LNCaP clone FGC (cell line): ENCODE data around the gene POMC.

Experiments
- DNase-seq: peaks from one replicate; pipeline ENCODE4 v3.0.0-alpha.2; 2011; ENCODE audit warnings: low read depth
- H3K4me3 ChIP-seq: 2 replicates; pipeline ENCODE4 v1.5.1; 2011; ENCODE audit warnings: mild to moderate bottlenecking, low read depth, low read length, control low read depth
- CTCF ChIP-seq: IDR thresholded peaks from 2 replicates; pipeline ENCODE4 v1.5.1; 2012; ENCODE audit warnings: mild to moderate bottlenecking; ENCODE audit not compliant: control insufficient read depth, insufficient read depth; ENCODE audit errors: extremely low read depth

POMC gene

GRCh38 chr2:25116956-25117355 lies 51.4 kb downstream of the POMC start:
- DNase-seq = no peak
- no peak overlapping the region for H3K4me3 ChIP-seq
- no peak for TF ChIP-seq CTCF

- no peak for DNase-seq
- TF ChIP-seq CTCF = no peak
- H3K4me3 ChIP-seq = no peak overlapping the region
These were observed 52.5 kb downstream of the POMC start for GRCh38 chr2:25115902-25116301.

- TF ChIP-seq CTCF = no peak
- DNase-seq = no peak
- H3K4me3 ChIP-seq = no peak overlapping the region
These were observed 53.0 kb downstream of the POMC start for GRCh38 chr2:25115249-25115883.

GRCh38 chr2:25112113-25112512 lies 56.3 kb downstream of the POMC start:
- no peak for DNase-seq
- no peak overlapping the region for H3K4me3 ChIP-seq
- TF ChIP-seq CTCF = no peak
